HG02884 (cell line): Measurements from ENCODE around the gene FAM107A.

Experiments used
- ATAC-seq: cut with Tn5 transposase; IDR thresholded peaks from one replicate; pipeline ENCODE4 v1.9.1; 2021; ENCODE audit warnings: mild to moderate bottlenecking, moderate library complexity; ENCODE audit not compliant: unreplicated experiment

FAM107A gene, protein sequence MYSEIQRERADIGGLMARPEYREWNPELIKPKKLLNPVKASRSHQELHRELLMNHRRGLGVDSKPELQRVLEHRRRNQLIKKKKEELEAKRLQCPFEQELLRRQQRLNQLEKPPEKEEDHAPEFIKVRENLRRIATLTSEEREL

DNA sequence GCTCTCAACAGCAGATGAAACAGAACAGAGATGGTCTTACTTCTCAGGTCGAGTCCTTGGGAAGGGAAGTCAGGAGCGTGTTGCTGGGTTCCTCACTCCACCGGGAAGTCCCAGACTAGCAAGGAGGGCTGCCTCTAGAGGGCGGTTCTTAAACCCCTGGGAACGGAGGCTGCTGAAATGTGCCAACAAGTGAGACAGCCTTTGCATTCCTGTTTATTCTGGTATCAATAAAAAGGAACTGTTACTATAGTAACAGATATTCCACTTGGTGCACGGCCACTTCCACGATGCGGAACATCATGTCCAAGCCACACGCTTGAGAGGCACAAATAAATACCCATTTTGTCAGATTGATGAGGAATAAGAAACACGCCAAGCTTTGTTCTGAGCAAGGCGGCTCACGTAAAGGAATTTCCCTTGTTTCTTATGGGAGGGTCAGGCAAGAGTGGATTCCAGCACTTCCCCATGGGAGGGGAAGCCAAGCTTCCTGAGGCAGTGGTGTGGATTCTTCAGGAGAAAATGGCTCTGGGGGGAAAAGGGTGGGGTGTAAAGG, at the start of gene FAM107A:
Gene FAM107A (minus strand): TSS at position 123 of the 553 bp plus-strand sequence. CDS start 7,531 bp downstream, outside the sequence.
- ATAC-seq = no peak

DNA sequence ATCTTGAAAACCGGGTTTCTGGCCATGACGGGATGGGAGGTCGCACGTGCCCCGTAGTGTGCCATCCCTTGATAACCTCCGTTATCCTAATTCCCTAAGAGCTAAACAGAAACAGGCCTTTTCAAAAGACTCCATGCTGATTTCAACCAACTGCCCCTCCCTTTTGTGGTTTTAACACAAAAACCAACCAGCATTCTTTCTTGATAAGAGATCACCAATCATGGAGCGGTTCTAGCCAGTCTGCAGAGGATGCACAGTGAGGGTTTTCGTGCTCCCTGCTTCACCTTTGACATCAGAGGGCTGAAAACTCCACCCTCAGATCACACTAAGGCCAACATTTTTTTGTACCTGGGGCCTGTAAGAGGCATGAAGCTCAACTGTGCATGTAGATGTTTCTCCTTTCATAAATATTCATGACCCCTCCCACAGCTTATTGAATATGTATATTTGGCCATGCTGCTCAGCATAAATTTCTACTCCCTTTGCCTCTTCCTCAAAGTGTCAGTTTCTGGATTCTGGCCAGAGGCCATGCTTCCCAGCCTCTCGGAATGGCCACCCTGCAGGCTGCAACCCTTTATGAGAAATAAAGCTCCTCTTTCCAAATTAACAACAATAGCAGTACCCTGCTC, 48.1 kb upstream of the FAM107A start:
- no peak for ATAC-seq

DNA sequence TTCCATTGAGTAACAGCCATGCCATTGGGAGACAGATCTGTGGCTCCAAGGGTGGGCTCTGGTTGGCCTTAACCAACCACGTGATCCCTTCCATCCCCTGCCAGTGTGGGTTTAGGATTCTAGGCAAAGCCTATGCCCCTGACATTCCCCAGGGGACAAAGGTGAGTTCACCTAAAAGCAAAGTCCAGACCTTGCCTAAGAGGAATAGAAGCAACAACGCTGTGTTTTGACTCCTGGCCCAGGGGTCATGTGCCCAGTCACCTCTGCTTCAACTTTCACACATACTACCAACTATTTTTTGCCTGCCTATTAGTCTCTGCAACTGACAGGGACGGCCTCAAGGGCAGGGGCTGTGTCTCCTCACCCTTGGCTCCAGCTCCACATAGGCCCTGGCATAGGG, 47.4 kb upstream of the FAM107A start:
- no peak for ATAC-seq

DNA sequence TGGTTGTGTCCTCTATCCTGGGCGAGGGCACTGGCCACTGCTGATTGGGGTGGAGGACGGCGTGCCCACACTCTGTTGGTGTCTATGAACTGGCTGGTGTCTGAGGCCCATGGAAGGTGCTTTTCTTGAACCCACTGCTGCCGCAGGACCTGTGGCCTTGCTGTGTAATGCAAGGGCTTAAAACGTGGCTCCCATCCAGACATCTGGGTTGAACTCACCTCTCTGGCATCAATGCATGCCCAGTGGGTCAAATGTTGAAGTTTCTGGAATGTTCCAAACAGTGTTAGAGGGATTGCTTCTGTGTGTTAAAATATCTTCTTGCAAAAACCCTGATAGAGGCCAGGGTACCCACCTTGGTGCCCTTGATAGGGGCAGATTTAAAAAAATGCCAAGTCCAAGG, 46.8 kb upstream of the FAM107A start:
- no peak for ATAC-seq

DNA sequence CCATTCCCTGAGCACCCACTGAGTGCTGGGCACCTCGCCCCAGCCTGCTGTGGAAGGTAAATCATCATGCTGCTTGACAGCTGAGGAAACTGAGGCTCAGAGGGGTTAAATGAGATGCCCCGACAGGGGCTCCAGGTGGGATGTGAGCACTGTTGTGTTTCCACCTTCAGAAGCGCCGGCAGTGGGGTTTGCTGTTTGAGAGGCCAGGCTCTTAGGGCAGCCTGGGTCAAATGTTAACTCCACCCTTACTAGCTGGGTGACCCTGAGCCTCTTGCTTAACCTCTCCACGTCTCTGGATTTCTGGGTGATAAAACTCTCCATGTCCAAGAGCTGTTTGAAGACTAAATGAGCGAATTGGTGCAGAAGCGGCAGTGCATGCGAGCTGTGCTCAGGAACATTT, 46.3 kb upstream of the FAM107A start:
- ATAC-seq = no peak

DNA sequence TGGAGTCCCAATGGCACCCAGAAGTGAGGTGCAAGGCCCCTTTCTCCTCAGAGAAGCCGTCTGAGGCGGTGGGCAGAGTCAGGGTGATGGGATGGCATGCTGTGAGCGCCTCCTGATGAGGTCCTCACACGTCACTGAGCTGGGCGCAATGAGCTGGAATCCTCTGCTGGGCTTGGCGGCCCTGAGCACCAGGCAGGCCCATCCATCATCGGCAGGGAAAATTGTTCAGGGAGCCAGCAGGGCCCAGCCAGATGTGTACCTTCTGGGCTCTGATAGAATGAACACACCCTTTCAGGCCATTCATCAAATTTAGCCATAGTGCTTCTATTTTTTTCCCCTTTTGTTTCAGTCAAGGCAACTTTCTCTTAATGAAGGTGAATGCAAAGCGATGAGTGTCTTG, 45.7 kb upstream of the FAM107A start:
- no peak for ATAC-seq

DNA sequence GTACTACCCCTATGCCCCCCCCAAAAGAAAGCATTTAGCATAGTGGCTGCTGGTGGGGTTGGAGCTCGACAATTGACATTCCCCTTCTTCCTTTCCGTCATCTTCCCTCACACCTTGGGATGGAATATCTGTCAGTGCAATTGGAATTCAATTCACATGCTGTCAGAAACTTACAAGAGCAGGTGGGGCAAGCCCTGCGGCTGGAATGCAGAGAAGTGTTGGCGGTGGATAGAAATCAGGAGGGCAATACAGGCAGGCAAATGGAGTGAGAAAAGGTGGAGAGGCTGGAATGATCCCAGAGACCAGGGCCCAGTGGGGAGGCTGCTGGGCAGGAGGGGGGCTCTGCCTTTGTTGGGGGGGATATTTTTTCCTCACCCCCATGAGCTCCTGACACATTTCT, 45.2 kb upstream of the FAM107A start:
- ATAC-seq = no peak

DNA sequence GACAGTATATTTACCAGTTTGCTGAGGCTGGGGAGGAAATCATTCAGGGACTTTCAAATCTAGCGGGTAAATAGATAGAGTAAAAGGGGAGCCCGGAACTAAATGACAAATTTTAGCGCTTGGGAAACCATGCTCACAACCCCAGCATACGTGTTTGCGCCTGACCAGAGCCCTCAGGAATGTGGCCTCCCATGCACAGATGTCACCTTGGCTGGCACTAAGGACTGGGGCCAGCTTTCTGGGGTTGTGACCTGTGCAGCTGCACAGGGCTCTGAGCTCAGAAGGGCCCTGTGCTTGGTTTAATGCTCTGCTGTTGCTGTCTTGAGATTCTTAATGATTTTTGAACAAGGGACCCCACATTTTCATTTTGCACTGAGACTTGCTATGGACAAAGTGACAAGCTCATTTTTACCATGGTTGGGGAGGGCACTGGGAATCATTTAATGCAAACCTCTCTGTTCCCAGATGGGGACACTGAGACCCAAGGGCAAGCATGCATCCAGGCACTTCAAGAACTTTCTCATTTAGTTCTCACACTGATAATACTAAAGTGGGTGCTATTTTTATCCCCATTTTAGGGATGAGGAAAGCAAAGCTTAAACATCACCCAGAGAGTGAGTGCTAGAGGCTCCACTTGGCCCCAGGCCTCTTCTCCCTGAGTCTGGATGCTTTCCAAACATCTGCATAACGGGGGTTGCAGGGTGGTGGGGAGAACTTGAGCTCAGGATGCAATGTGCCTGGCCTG, 44.1 kb upstream of the FAM107A start:
- no peak for ATAC-seq

DNA sequence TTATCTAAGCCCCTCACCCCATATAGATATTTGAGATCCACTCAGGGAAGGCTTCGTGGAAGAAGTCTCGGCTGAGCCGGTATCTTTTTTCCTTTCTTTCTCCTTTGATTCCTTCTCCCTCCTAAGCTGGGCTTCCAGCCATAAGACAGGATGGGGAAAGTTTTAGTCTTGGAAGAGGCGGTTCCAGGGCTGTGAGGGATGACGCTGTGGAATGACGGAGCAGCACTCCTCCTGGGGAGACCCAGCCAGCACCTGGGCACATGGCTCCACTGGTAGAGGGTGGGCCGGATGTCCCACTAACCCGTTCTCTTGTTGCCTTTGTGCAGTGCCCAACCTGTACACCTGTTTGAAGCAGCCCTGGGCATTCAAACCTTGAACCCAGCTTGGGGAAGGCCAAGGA, 43.2 kb upstream of the FAM107A start:
- ATAC-seq = no peak

DNA sequence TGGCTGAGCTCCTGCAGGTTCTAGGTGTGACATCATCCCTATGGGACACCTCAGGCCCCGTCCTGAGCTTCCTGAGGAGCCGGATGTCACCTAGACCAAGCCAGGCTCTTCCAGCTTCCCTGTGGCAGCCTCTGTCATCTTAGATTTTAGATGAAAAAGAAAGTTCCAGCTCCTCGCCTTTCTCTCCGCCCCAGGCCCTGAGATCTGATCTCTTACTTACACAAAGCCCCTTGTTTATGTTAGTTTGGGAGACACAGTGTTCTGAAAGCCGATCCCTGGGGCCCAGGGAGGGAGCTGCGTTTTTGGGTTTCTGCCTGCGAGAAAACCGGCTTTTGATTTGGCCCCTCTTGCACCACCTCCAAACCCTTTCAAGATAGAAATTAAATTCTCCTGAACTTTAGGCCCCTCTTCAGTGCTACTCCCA, 40.2 kb upstream of the FAM107A start:
- ATAC-seq = no peak

DNA sequence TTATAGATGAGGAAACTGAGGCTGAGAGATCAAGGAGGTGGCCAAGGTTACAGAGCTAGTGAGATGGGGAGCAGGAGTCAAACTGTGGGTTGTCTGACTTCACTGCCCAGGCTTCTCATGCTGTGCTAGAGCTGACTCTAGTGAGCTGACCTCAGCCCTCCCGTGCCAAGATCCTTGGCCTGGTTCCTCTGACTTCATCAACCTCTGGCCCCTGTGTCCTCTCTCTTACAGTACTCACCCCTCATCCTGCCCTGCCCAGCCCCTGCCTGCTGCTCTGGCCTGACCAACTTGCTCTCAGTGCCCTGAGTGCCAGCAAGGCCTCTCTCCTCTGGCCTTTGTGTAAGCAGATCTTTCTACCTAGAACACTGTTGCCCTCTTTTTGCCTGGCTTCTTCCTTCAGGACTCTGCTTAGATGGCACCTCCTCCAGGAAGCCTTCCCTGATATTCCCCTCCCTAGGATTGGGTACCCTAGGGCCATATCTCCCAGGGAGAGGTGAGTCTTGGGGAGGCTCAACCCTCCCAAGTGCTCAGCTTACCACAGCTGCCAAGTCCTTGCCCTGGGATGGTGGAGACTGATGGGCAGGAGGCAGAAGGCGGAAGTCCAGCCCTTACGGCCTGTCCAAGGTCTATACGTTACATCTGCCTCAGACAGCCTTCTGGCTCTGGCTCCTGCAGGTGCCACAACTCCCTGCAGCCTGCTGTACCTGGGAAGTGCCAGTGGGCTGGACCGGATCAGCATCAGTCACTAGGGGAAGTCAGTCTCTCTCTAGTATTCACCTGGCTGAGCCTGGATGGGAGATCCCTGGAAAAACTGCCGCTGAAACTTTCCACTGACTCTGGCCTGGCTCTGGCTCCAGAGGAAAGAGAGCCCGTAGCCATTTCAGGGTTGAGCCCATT, 36.3 kb upstream of the FAM107A start:
- ATAC-seq = no peak

DNA sequence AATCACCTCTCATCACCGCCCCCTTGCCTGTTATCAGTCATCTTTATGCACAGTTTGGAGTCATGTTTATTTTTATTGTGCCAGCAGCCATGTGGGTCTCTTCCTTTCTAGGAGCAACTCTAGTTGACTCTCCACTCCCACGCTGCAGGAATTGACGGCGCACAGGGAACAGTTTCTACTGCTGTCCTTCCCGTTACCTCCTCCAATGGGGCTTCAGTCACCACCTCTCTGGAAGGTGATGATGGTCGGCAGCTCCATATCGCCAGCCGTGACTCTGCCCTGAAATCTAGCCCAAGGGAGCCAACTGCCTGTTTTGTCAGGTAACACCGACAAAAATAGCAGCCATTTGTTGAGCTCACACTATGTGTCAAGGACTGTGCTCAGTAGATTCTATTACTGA, 35.6 kb upstream of the FAM107A start:
- ATAC-seq = no peak

DNA sequence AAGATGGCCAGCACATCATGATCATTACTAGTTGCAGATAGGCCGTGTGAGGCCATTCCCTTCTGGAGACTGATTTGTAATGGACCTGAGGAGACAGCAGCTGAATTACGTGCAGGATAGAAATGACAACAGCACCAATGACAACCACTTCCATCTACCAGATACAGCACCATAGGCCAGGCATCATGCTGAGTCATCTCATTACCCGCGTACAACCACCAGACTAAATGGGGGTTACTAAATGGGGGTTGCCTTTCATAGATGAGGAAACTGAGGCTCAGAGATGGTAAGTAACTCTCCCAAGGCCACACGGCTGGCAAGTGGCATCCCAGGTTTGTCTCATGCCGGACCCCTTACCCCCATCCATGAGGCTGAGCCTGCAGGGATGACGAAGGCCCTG, 32.8 kb upstream of the FAM107A start:
- ATAC-seq = peak; percentile 72

DNA sequence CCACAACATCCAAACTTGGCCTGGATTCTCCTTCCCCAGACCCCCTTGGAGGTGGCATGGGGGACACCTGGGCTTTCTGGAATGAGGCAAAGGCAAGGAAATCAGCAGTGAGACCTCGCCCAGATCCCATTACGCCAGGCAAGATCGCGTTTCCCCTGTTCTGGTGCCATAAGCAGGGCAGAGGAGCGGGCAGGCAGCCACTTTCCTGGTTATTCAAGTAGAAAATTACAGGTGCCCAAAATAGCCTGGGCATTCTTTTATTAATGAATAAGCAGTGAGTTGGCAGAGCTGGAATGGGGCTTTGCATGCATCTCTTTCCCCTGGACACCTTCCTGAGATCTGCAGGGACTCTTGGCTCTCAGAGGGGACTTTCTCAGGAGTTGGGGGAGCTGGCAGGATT, 31.5 kb upstream of the FAM107A start:
- no peak for ATAC-seq

DNA sequence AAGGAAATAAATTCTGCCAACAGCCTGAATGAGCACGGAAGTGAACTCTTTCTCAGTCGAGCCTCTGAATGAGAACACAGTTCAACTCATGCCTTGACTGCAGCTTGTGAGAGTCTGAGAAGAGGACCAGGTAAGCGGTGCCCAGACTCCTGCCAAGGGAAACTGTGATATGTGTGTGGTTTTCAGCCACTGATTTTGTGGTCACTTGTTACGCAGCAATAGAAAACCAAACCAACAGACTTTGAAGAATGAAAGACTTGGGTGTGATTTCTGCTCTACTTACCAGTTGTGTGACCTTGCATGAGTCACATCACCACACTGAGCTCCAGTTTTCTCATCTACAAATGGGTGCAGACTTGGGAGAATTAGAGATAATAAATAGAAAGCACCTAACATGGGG, 30.6 kb upstream of the FAM107A start:
- ATAC-seq = no peak

DNA sequence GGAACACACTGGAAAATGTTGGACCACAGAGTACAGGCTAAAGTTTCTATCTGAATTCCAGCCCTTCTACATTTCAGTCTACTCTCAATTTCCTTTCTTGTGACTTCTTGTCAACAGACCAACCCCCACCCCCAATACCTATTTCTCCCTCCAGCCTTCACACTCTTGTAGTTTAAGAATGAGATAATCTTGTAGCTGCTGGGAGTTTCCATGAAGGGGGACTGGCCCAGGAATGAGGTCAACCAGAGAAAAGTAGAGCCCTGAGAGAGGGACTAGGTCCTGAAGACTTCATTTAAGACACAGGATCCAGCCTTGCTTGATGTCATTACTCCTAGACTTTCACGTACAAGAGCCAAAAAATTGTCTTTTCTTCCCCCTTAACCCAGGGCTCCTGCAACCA, 29.5 kb upstream of the FAM107A start:
- no peak for ATAC-seq

DNA sequence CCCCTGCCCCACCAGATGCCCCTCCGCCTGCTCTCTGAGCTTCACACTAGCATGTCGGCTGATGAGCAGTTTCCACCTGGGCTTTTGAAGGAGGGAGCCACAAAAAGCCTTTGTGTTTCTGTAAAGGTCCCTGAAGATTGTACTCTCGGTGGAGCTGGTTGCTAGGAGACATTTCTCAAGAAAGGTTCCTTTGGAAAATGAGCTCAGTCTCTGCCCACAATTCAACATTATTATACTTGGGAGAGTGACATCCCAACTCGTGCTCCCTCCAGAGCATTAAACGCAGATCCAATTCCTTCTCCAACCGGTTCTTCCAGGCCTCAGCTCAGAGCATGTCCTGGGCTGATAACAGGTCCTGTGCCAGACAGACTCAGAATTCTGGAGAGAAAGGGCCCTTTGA, 26.8 kb upstream of the FAM107A start:
- no peak for ATAC-seq

DNA sequence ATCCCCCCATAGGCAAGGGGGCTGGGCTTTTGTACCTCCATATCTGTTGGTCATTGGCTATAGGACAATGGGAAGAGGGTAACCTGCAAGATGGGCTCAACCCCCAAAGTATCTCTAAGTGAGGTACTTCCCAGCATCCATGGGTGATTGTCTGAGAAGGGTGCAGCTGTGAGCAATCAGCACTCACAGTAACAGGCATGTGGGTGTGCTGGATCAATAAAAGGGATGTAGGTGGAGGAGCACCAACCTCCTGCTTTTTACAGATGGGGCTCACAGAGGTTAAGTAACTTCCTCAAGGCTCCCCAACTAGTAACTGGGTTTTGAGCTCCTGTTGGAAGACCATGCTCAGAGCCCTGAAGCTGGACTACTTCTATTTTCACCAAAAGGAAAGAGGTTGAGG, 26.4 kb upstream of the FAM107A start:
- ATAC-seq = no peak

DNA sequence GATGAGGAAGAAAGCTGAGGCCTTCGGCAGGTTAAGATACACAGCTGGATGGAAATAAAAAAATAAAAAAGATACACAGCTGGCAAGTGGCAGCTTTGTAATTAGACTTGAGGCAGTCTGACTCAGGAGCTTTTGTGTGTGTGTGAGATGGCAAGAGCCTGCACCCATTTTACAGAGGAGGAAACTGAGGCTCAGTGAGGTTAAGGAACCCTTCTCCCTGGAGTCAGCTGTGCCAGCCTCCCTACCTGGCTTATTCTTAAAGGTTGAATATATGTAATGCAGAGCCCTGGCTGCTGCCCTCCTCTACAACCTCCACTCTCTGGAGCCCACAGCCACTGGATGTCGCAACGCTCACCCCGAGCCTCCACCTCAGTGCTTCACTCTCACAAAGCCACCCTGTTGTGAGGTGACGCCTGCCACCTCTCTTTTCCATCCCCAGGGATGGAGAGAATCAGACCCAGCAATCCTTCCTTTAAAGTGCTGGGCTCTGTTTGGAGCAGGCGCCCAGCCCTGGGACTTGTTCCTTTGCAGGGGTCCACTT, 20.6 kb upstream of the FAM107A start:
- no peak for ATAC-seq

DNA sequence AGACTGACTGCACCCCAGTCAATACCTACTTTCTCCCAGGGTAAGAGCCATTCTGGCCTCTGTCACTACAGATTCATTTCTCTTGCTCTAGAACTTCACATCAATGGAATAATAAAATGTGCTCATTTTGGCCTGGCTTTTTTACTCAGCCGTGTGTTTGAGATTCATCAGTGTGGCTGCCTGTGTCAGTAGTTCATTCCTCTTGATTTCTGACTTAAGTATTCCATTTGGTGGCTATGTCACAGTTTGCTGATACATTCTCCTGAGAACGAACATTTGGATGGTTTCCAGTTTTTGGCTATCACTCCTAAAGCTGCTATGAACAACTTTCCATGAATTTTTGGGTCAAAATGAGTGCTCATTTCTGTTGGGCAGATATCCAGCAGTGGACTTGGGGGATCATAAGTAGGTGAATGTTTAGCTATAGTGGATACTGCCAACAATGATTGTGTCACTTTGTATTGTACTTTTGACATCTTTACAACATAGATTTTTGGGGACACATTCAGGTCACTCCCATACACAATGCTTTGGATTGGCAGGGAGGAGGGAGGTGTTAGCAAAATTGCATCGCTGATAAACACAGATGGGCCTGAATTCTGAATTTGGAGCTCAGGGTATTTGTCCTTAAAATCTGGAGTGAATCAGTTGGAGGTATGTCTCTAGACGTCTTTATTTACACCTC, 19.8 kb upstream of the FAM107A start:
- no peak for ATAC-seq
